HUES6 (cell line): ENCODE results near the gene ZNF385C.

Experiments
- H3K27ac ChIP-seq: 2 replicates; pipeline ENCODE4 v1.7.0; 2013; ENCODE audit warnings: low read depth, mild to moderate bottlenecking, low read length, inconsistent platforms
- H3K27me3 ChIP-seq: 2 replicates; pipeline ENCODE4 v1.6.1; 2013; ENCODE audit warnings: low read length; ENCODE audit not compliant: control insufficient read depth, insufficient read depth
- H3K36me3 ChIP-seq: 2 replicates; pipeline ENCODE4 v1.6.1; 2013; ENCODE audit warnings: low read length; ENCODE audit not compliant: control insufficient read depth, insufficient read depth
- H3K4me1 ChIP-seq: 2 replicates; pipeline ENCODE4 v1.6.1; 2013; ENCODE audit warnings: low read length; ENCODE audit not compliant: control insufficient read depth, insufficient read depth
- H3K4me3 ChIP-seq: 2 replicates; pipeline ENCODE4 v1.5.1; 2013; ENCODE audit warnings: low read depth, low read length
- H3K9ac ChIP-seq: one replicate; pipeline ENCODE4 v1.6.1; 2013; ENCODE audit warnings: mild to moderate bottlenecking, low read length
- H3K9me3 ChIP-seq: 2 replicates; pipeline ENCODE4 v1.6.1; 2013; ENCODE audit warnings: low read depth, low read length; ENCODE audit not compliant: control insufficient read depth, insufficient read depth

Gene ZNF385C

DNA sequence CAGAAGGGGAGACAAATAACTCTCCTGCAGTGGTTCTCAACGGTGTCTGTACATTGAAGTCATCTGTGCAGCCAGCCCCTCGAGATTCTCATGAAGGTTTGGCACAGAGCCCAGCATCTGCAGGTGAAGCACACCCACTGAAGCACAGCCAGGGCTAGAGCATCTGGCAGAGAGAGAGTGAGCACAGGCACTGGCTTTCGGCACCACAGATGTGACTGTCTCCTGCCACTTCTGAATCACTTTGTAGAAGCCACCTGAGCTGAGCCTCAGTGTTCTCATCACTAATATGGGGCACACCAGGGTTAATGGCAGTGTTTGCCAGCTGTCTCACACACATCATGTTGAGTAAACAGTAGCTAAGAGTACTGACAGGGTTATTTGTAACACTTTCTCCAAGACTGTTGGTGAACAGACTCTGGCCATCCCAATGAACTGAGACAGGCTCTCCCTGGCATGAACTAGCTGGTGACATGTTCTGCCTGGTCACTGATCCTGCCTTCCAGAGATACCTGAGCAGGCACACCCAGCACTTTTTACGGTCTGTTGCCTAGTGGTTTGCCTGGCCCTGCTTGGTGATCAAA lies 35.3 kb upstream of the ZNF385C start:
- Histone ChIP-seq H3K4me3 (no peak overlapping the region), H3K36me3 (peaks cover 31% of the 10 kb centered on the region), H3K9me3 (no peaks in the 10 kb centered on the region), H3K27me3 (no peaks in the 10 kb centered on the region), H3K27ac (no peak overlapping the region), H3K4me1 (peaks cover 22% of the 10 kb centered on the region), H3K9ac (no peak overlapping the region)

DNA sequence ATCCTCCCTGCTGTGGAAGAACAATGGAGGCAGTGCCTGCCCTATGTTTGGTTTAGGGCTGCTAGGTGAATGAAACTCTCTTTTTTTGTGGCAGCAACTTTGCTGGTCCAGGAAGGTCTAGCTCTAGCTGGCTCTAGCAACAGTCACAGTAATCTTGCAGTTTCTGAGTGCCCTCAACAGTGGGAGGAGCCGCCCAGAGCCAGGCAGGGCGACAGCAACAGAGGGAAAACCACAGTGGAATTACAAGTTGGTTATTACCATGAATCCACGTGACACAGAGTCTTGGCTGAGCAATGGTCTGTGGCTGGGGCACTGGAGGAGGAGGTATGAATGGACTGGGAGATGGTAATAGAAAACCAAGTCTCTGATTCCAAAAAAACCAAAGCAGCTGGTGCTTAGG lies 34.7 kb upstream of the ZNF385C start:
- peaks cover 37% of the 10 kb centered on the region for H3K36me3 ChIP-seq
- no peaks in the 10 kb centered on the region for H3K27me3 ChIP-seq
- no peak overlapping the region for H3K27ac ChIP-seq
- H3K4me3 ChIP-seq: no peak overlapping the region
- peaks cover 22% of the 10 kb centered on the region for H3K4me1 ChIP-seq
- no peak overlapping the region for H3K9ac ChIP-seq
- H3K9me3 ChIP-seq: no peaks in the 10 kb centered on the region

DNA sequence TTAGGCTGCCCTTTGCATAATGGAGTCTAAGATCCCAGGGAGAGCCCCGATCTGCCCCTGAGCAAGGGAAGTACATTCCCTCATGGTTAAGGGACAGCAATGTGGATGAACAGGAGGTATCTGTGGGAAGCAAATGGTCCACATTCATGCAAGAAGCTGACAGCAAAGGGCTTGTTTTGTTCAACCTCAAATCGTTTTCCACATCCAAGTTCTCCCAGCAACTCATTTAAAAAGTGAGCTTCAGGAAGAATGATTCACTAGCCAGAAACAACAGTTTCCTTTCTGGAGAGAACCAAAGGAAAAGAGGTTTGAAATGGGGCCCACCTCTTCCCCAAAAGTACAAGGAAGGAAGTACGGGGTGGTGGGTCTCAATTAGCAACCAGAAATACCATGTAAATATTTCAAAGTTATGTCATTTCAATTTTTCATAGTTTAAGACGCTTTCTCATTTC lies 33.7 kb upstream of the ZNF385C start:
- H3K27ac ChIP-seq: no peak overlapping the region
- no peak overlapping the region for H3K9ac ChIP-seq

DNA sequence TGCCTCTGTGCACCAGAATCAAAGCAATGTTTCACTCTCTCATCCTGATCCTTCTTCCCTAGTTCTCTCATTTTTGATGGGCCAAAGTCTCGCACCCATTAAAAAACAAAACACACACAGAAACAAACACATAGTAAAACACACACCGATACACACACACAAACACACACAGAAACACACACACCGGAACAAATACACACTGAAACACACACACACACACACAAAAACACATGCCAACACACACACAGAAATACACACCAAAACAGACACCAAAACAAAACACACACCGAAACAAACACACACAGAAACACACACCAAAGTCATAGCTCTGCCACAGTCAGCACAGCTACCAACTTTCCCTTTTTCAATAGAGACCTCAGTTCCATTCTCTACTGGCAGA lies 33.0 kb upstream of the ZNF385C start:
- Histone ChIP-seq H3K9ac (no peak overlapping the region), H3K27ac (no peak overlapping the region), H3K4me3 (no peak overlapping the region), H3K4me1 (peaks cover 19% of the 10 kb centered on the region), H3K36me3 (peaks cover 53% of the 10 kb centered on the region), H3K9me3 (no peaks in the 10 kb centered on the region), H3K27me3 (no peaks in the 10 kb centered on the region)

More for the DNA sequence above, 33.7 kb upstream of the ZNF385C start:
- Histone ChIP-seq H3K27me3 (no peaks in the 10 kb centered on the region), H3K36me3 (peaks cover 46% of the 10 kb centered on the region), H3K9me3 (no peaks in the 10 kb centered on the region), H3K4me1 (peaks cover 22% of the 10 kb centered on the region), H3K4me3 (no peak overlapping the region)

DNA sequence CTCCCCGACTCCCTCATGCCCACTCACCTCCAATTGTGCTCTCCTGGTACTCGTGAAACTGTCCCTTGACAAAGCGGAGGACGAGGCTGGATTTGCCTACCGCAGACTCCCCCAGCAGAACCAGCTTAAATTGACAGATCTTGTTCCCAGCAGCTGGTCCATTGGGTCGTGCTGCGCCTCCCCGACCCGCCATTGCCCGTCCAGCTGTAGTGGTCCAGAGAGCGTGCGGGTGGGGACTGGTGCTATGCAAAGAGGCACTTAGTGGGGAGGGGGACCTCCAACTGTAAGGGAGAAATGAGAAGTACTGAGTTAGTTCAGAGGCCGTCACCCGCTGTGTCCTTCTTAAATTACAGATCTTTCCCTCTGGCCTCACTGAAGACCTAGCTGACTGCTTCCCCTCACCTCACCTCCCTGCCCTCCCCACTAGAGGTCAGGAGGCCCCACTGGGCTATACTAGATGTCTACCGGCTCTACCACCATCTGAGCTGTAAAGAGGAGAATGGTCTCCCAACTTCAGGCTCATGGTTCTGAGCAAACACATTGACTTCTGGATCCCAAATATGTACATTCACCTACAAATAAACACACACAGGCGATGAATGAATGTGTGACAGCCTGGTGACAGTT lies 32.1 kb upstream of the ZNF385C start:
- Histone ChIP-seq H3K27me3 (no peaks in the 10 kb centered on the region), H3K9ac (no peak overlapping the region), H3K27ac (no peak overlapping the region), H3K36me3 (peaks cover 62% of the 10 kb centered on the region), H3K9me3 (no peaks in the 10 kb centered on the region), H3K4me1 (peaks cover 11% of the 10 kb centered on the region), H3K4me3 (no peak overlapping the region)

DNA sequence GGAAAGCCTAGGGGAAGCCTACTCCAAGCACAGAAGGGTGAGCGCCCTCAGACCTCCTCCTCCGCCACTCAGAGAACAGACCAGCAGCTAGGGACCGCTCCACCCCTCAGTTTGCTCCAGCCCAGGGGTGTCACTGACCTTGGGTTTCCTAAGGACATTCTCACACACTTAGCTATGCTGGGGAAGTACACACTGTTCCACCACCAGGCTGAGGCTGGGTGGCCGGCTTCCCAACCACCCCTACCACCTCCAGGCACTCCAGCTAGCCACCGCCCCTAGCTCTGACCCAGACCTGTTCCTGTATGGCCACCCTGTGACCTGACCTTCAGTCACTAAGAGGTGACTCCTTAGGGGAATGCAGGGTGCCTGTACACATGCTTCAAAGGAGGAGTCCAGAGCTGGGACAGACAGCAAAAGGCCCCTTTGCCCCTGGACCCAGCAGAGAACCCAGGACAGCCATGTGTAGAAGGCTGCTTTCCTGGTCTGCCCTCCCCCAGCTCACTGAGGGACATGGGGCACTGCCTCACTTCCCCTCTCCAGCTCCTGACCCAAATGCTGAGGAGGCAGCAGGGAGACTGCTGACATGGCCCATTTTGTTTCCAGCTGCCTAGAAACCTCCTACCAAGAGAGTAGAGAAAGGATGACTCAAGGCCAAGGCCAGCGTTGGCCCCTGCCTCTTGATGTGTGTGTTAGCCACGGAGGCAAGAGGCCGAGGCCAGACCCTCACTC lies 31.0 kb upstream of the ZNF385C start:
- peaks cover 72% of the 10 kb centered on the region for H3K36me3 ChIP-seq

DNA sequence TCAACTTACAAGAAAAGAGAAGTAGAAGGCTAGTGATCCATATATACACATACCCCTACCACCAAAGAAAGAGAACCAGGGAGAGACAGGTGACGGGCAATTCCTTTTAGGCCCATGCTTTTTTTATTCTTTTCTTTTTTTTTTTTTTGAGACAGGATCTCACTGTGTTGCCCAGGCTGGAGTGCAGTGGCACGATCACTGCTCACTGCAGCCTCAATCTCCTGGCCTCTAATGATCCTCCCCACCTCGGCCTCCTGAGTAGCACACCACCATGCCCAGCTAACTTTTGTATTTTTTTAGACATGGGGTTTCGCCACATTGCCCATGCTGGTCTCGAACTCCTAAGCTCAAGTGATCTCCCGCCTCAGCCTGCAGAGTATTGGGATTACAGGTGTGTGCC lies 29.1 kb upstream of the ZNF385C start:
- Histone ChIP-seq H3K9ac (no peak overlapping the region), H3K9me3 (no peaks in the 10 kb centered on the region), H3K27ac (no peak overlapping the region), H3K27me3 (no peaks in the 10 kb centered on the region), H3K36me3 (peaks cover 73% of the 10 kb centered on the region), H3K4me1 (peaks cover 4% of the 10 kb centered on the region), H3K4me3 (no peak overlapping the region)

More for the DNA sequence above, 31.0 kb upstream of the ZNF385C start:
- H3K4me1 ChIP-seq: peaks cover 10% of the 10 kb centered on the region
- H3K9me3 ChIP-seq: no peaks in the 10 kb centered on the region
- no peak overlapping the region for H3K9ac ChIP-seq
- H3K27ac ChIP-seq: no peak overlapping the region
- H3K4me3 ChIP-seq: no peak overlapping the region
- no peaks in the 10 kb centered on the region for H3K27me3 ChIP-seq

DNA sequence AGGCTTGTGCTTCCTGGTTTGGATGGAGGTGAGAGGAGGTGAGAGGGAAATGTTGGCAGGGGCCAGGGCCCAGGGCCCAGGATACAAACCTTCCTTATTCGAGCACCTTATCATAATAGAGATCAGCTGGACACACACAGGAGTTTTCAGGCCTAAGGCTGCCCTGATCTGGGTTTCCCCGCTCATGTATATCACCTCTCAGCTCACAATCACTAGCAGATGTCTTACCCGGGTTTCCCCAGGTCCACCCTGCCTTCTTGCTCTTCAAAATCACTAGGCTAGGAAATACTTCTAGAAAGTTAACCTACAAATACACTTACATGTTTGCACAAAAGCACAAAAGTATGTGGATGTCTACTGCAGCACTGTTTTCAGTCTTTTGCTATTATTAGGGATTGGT lies 28.6 kb upstream of the ZNF385C start:
- no peaks in the 10 kb centered on the region for H3K27me3 ChIP-seq
- no peaks in the 10 kb centered on the region for H3K9me3 ChIP-seq
- no peak overlapping the region for H3K27ac ChIP-seq
- peaks cover 73% of the 10 kb centered on the region for H3K36me3 ChIP-seq
- H3K9ac ChIP-seq: no peak overlapping the region
- no peak overlapping the region for H3K4me3 ChIP-seq
- H3K4me1 ChIP-seq: peaks cover 9% of the 10 kb centered on the region

DNA sequence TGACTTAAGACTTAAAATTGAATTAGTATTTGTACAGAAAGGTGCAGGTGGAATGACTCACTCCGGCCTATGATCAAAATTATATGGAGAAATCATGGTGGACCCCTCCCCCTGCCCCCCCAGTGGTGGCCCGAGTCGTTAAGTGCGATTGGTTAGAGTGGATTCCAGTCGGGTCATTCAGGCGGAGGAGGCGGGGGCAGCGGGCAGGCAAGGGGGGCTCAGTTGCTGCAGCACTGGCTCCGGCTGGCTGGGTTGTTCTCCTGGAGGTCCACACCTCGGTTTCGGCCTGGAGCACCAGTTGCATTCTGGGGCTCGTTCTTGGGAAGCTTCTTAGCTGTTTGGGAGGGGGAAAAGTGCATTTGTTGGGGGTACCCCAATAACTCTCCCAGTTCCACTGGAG lies 27.3 kb upstream of the ZNF385C start:
- Histone ChIP-seq H3K4me3 (no peak overlapping the region), H3K27me3 (no peaks in the 10 kb centered on the region), H3K9me3 (no peaks in the 10 kb centered on the region), H3K27ac (no peak overlapping the region), H3K36me3 (peaks cover 63% of the 10 kb centered on the region), H3K4me1 (peaks cover 15% of the 10 kb centered on the region), H3K9ac (no peak overlapping the region)

DNA sequence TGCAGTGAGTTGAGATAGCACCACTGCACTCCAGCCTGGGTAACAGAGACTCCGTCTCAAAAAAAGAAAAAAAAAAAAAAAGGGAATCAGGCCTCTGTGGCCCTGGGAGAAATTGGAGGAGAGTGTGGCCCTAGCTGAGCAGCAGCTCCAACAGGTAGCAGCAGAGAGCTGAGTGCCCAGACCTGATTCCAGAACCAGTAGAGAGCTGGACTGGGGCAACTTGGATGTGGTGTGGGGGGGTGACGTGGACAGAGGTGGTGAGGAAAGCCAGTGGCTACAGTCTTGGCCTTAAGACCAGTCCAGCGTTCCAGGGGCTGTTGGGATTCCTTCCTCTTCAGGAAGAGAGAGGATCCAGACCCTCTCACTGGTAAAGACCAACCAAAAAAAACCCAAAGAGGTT lies 26.0 kb upstream of the ZNF385C start:
- no peak overlapping the region for H3K9ac ChIP-seq
- peaks cover 50% of the 10 kb centered on the region for H3K36me3 ChIP-seq
- H3K4me1 ChIP-seq: peaks cover 19% of the 10 kb centered on the region
- H3K27me3 ChIP-seq: no peaks in the 10 kb centered on the region
- H3K27ac ChIP-seq: no peak overlapping the region
- no peaks in the 10 kb centered on the region for H3K9me3 ChIP-seq
- H3K4me3 ChIP-seq: no peak overlapping the region
